HG03280 (cell line): ENCODE results near the gene GRID2.

ENCODE experiments used
- ATAC-seq: cut with Tn5 transposase; IDR thresholded peaks from one replicate; pipeline ENCODE4 v1.9.1; 2021; ENCODE audit warnings: mild to moderate bottlenecking, moderate library complexity; ENCODE audit not compliant: unreplicated experiment

Gene GRID2

GRCh38 chr4:93730251-93730650 lies 1426.5 kb downstream of the GRID2 start:
- no peak for ATAC-seq

GRCh38 chr4:93730760-93731159 lies 1427.0 kb downstream of the GRID2 start:
- no peak for ATAC-seq

- no peak for ATAC-seq
Measured at GRCh38 chr4:93731456-93731855, 1427.7 kb downstream of the GRID2 start.

- no peak for ATAC-seq
Measured at GRCh38 chr4:93732509-93732908, 1428.7 kb downstream of the GRID2 start.

GRCh38 chr4:93740890-93741289 lies 1437.1 kb downstream of the GRID2 start:
- ATAC-seq: no peak

- ATAC-seq: no peak
Measured at GRCh38 chr4:93743022-93743421, 1439.3 kb downstream of the GRID2 start.

GRCh38 chr4:93743635-93744034 lies 1439.9 kb downstream of the GRID2 start:
- ATAC-seq: no peak

- ATAC-seq: no peak
Measured at GRCh38 chr4:93744961-93745360, 1441.2 kb downstream of the GRID2 start.

- no peak for ATAC-seq
Measured at GRCh38 chr4:93746031-93746430, 1442.3 kb downstream of the GRID2 start.

GRCh38 chr4:93747220-93747619 lies 1443.5 kb downstream of the GRID2 start:
- no peak for ATAC-seq

GRCh38 chr4:93748373-93749291 lies 1444.9 kb downstream of the GRID2 start:
- ATAC-seq: peak; percentile 48

- peak; percentile 84 for ATAC-seq
Measured at GRCh38 chr4:93749292-93749761, 1445.6 kb downstream of the GRID2 start.

GRCh38 chr4:93751411-93751810 lies 1447.6 kb downstream of the GRID2 start:
- ATAC-seq: no peak

GRCh38 chr4:93756101-93756500 lies 1452.3 kb downstream of the GRID2 start:
- ATAC-seq: no peak

- ATAC-seq: no peak
Measured at GRCh38 chr4:93759506-93759905, 1455.7 kb downstream of the GRID2 start.

GRCh38 chr4:93760284-93760683 lies 1456.5 kb downstream of the GRID2 start:
- ATAC-seq: no peak

GRCh38 chr4:93761286-93761685 lies 1457.5 kb downstream of the GRID2 start:
- no peak for ATAC-seq

GRCh38 chr4:93764639-93765246 lies 1461.0 kb downstream of the GRID2 start:
- peak; percentile 75 for ATAC-seq

GRCh38 chr4:93767917-93768316 lies 1464.2 kb downstream of the GRID2 start:
- ATAC-seq: no peak

- no peak for ATAC-seq
Measured at GRCh38 chr4:93770201-93770600, 1466.4 kb downstream of the GRID2 start.

GRCh38 chr4:93771640-93772411 lies 1468.1 kb downstream of the GRID2 start:
- ATAC-seq: no peak
